ENCODE data around the gene MYO5A.
A peak's percentile ranks its signal among the peaks of the same experiment; 100 is the strongest.
"Not testable (repeated sequence)": the region's sequence is repeated elsewhere in the genome, so short reads cannot be mapped to it uniquely, and the experiment has no call there.

Gene MYO5A

GRCh38 chr15:52540374-52541012 lies 11.8 kb upstream of the MYO5A start:
- DNase-seq: no peak

- no peak for DNase-seq
Measured at GRCh38 chr15:52537459-52537858, 8.8 kb upstream of the MYO5A start.

- DNase-seq: no peak
Measured at GRCh38 chr15:52532427-52532826, 3.7 kb upstream of the MYO5A start.

GRCh38 chr15:52529940-52530339 lies 1.3 kb upstream of the MYO5A start:
- DNase-seq: no peak

- peak in 1 of 2 donors; percentile 12 for DNase-seq
Measured at GRCh38 chr15:52529341-52529924, 753 bp upstream of the MYO5A start.

GRCh38 chr15:52527911-52528563 lies 643 bp downstream of the MYO5A start:
- peak; percentile 12 to 28 for DNase-seq

GRCh38 chr15:52527196-52527910 lies 1.3 kb downstream of the MYO5A start:
- DNase-seq: no peak

GRCh38 chr15:52524223-52525136 lies 4.2 kb downstream of the MYO5A start:
- no peak for DNase-seq

- DNase-seq: no peak
Measured at GRCh38 chr15:52523647-52524046, 5.0 kb downstream of the MYO5A start.

- DNase-seq: no peak
Measured at GRCh38 chr15:52523192-52523591, 5.5 kb downstream of the MYO5A start.

GRCh38 chr15:52521682-52522081 lies 7.0 kb downstream of the MYO5A start:
- DNase-seq: no peak

- DNase-seq: no peak
Measured at GRCh38 chr15:52520421-52520820, 8.3 kb downstream of the MYO5A start.

- DNase-seq: no peak
Measured at GRCh38 chr15:52518487-52519371, 10.0 kb downstream of the MYO5A start.

GRCh38 chr15:52517014-52517413 lies 11.7 kb downstream of the MYO5A start:
- DNase-seq: no peak

GRCh38 chr15:52515343-52515742 lies 13.3 kb downstream of the MYO5A start:
- DNase-seq: no peak

GRCh38 chr15:52514482-52514881 lies 14.2 kb downstream of the MYO5A start:
- DNase-seq: no peak

GRCh38 chr15:52512869-52513268 lies 15.8 kb downstream of the MYO5A start:
- not testable (repeated sequence) for DNase-seq

- DNase-seq: no peak
Measured at GRCh38 chr15:52511084-52511483, 17.6 kb downstream of the MYO5A start.

- no peak for DNase-seq
Measured at GRCh38 chr15:52509500-52510245, 19.0 kb downstream of the MYO5A start.

GRCh38 chr15:52506549-52506948 lies 22.1 kb downstream of the MYO5A start:
- no peak for DNase-seq

- DNase-seq: no peak
Measured at GRCh38 chr15:52505151-52505550, 23.5 kb downstream of the MYO5A start.
